ENCODE results near the gene PRKAG2. TPM values are rescaled to one million over a fixed set of nuclear protein-coding genes. Genes with fewer than 3 reads are reported as not detected.

PRKAG2 gene
- total RNA-seq, 1 donor from 2014 or later, result 35.6 TPM

DNA sequence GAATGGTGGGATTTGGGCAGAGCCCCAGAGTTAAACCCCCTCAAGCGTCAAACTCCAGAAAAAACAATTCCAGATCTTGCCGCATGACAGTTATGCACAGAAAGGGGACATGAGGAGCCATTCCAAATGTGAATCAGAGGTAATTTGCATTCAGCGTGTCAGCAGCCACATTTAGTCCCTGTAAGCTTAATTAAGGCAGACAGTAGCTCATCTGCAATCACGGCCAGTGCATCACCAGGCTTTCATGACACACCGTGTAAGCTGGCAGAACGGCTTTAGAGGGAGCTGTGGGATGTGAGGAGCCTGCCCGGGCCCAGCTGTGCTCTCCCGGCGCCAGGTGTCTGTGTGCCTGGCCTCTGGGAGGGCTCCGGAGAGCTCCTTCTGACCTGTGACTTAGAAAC lies 18.7 kb upstream of the PRKAG2 start:
- intact Hi-C loops (cut with DNase I), result no loop called here
- Histone ChIP-seq H3K36me3 (no peaks in the 10 kb centered on the region), H3K9me3 (no peaks in the 10 kb centered on the region), H3K27ac (no peak overlapping the region), H3K4me3 (no peak overlapping the region), H3K27me3 (peaks cover 4% of the 10 kb centered on the region), H3K4me1 (no peaks in the 10 kb centered on the region)
- ATAC-seq, result no peak
- TF ChIP-seq, protein P1, sequence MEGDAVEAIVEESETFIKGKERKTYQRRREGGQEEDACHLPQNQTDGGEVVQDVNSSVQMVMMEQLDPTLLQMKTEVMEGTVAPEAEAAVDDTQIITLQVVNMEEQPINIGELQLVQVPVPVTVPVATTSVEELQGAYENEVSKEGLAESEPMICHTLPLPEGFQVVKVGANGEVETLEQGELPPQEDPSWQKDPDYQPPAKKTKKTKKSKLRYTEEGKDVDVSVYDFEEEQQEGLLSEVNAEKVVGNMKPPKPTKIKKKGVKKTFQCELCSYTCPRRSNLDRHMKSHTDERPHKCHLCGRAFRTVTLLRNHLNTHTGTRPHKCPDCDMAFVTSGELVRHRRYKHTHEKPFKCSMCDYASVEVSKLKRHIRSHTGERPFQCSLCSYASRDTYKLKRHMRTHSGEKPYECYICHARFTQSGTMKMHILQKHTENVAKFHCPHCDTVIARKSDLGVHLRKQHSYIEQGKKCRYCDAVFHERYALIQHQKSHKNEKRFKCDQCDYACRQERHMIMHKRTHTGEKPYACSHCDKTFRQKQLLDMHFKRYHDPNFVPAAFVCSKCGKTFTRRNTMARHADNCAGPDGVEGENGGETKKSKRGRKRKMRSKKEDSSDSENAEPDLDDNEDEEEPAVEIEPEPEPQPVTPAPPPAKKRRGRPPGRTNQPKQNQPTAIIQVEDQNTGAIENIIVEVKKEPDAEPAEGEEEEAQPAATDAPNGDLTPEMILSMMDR (IDR thresholded peaks at IDR 0.05), result no peak
- DNase-seq, result no peak

DNA sequence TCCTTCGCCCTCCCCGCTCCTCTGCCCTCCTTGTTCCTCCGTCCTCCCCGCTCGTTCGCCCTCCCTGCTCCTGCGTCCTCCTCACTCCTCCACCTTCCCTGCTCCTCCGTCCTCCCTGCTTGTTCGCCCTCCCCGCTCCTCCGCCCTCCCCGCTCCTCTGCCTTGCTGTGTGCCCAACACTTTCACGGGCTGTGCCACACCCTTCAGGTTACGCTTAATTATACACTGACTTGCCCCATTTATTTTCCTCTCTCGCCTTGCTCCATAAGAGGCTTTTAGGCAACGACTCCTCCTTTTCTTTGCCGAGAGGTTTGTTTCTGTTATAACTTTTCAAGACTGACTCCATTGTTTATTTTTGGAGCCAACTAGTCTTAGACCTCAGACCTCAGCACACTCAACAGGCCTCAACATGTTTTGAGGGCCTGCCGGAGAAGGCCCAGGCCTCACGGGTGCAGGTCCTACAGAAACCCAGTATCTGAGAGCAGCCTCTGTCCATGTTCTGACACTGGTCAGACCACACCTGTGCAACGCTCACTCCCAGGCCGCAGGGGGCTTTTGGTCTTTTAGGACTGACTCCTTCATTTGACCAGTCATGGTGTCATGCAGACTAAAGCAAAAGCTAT lies 18.2 kb upstream of the PRKAG2 start:
- H3K27ac ChIP-seq, result no peak overlapping the region
- DNase-seq (no peak), ATAC-seq (peak; percentile 49)
- intact Hi-C loops (cut with DNase I), result no loop called here
- H3K4me1 ChIP-seq, result no peaks in the 10 kb centered on the region
- TF ChIP-seq, protein P1 (IDR thresholded peaks at IDR 0.05), result no peak
- no peak overlapping the region for H3K4me3 ChIP-seq
- H3K36me3 ChIP-seq, result no peaks in the 10 kb centered on the region
- no peaks in the 10 kb centered on the region for H3K9me3 ChIP-seq
- peaks cover 4% of the 10 kb centered on the region for H3K27me3 ChIP-seq

DNA sequence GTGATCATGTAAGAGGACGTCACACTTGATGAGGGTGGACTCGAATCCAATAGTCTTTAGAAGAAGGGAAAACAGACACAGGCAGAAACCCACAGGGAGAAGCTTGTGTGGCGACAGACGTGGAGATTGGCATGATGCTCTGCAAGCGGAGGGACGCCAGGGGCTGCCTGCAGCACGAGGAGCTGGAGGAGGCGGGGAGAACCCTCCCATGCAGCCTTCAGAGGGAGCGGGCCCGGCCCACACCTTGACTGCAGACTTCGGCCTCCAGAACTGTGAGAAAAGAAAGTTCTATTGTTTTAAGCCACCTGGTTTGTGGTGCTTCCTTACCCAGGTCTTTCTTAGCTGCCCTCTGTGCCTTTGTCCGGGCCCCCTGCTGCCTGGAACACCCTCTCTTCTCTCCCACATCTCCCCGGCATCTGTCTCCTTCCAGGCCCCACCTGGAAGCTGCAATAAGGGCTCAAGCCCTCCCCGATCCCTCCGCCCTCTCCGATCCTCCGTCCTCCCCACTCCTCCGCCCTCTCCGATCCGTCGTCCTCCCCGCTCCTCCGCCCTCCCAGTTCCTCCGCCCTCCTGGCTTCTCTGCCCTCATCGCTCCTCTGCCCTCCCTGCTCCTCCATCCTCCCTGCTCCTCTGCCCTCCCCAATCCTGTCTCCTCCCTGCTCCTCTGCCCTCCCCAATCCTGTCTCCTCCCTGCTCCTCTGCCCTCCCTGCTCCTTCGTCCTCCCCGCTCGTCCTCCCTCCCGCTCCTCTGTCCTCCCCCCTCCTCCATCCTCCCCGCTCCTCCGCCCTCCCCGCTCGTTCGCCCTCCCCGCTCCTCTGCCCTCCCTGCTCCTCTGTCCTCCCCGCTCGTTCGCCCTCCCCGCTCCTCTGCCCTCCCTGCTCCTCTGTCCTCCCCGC lies 17.4 kb upstream of the PRKAG2 start:
- H3K36me3 ChIP-seq, result no peaks in the 10 kb centered on the region
- no peaks in the 10 kb centered on the region for H3K4me1 ChIP-seq
- intact Hi-C loops (cut with DNase I), result no loop called here
- TF ChIP-seq, protein P1 (IDR thresholded peaks at IDR 0.05), result no peak
- no peak overlapping the region for H3K27ac ChIP-seq
- ATAC-seq (no peak), DNase-seq (no peak)
- H3K4me3 ChIP-seq, result no peak overlapping the region
- peaks cover 4% of the 10 kb centered on the region for H3K27me3 ChIP-seq
- H3K9me3 ChIP-seq, result no peaks in the 10 kb centered on the region

DNA sequence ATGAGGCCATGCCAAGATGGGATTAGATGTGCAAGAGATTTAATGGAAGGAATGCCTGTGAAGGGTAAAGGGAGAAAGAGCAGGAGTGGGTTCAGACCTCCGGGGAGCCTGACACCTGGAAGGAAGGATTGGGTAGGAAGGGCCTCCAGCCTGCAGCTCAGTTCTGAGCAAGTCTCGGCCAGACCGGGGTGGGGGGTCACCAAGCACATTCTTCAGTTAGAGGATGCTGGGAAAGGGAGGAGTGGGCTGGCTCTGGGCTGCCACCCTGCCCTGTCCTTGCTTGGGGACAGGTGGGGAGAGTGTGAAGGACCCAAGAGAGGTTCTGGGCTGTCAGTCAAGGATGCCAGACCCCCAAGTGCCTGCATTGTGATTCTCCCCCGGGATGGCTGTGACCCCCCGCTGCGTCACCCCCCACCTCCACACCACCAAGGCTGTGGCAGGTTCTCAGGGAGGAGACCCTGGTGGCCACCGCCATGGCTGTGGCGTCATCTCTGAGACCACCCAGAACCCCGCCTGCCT lies 16.5 kb upstream of the PRKAG2 start:
- Histone ChIP-seq H3K4me3 (no peak overlapping the region), H3K4me1 (no peaks in the 10 kb centered on the region), H3K36me3 (no peaks in the 10 kb centered on the region), H3K27ac (no peak overlapping the region), H3K27me3 (peaks cover 4% of the 10 kb centered on the region), H3K9me3 (no peaks in the 10 kb centered on the region)
- DNase-seq (no peak), ATAC-seq (no peak)
- TF ChIP-seq, protein P1 (IDR thresholded peaks at IDR 0.05), result no peak
- intact Hi-C loops (cut with DNase I), result no loop called here

DNA sequence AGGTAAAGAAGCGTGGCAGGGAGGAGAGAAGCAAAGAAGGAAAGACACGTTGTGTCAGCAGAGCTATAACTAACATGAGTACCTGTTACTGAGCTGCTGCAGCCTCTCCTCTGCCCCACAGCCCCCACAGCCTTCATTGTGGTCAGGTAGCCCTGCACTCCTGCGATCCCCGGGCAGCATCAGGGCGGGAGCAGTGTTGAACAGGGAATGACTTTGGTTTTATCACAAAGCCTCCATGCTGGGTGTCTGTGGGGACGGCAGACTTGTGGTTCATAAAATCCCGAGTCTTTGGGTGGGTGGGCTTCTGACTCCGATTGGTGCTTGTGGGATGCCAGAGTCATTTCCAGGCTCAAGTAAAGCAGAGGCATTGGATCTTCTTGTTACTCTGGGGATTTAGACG lies 14.8 kb upstream of the PRKAG2 start:
- no peaks in the 10 kb centered on the region for H3K9me3 ChIP-seq
- intact Hi-C loops (cut with DNase I), result no loop called here
- DNase-seq, result no peak
- H3K27me3 ChIP-seq, result peaks cover 4% of the 10 kb centered on the region
- no peak overlapping the region for H3K27ac ChIP-seq
- ATAC-seq, result no peak
- TF ChIP-seq, protein P1 (IDR thresholded peaks at IDR 0.05), result no peak
- H3K4me3 ChIP-seq, result no peak overlapping the region
- no peaks in the 10 kb centered on the region for H3K4me1 ChIP-seq
- H3K36me3 ChIP-seq, result no peaks in the 10 kb centered on the region

Data from upper lobe of right lung (tissue), 1 donor.